OCI-LY7 (cell line): ENCODE data around the gene CASZ1. TPM values are rescaled to one million over a fixed set of nuclear protein-coding genes. Genes with fewer than 3 reads are reported as not detected.

Experiments
- BruUV-seq: library from RNA; stranded (reverse); fragments of 400-500 nt; replicated peaks from 2 replicates; lab custom pipeline; 2021; lab: Mats Ljungman, UMichigan
- CTCF ChIA-PET: fragments of 300-600 bp; sonication (Branson Sonifier 250); formaldehyde crosslinking; loops from one replicate; lab custom pipeline; 2022; ENCODE audit warnings: antibody characterized with exemption; ENCODE audit not compliant: unreplicated experiment; lab: Charles Lee
- POLR2A ChIA-PET: fragments of 300-600 bp; sonication (Branson Sonifier 250); formaldehyde crosslinking; loops from one replicate; lab custom pipeline; 2022; ENCODE audit warnings: antibody characterized with exemption; lab: Charles Lee
- DNase-seq: peaks from one replicate; pipeline ENCODE4 v3.0.0-alpha.2; 2015; ENCODE audit warnings: low spot score
- H2AFZ ChIP-seq: fragments of 200-600 bp; sonication (generic), shearing (Covaris generic); 2 replicates; pipeline ENCODE4 v1.6.1; 2014; ENCODE audit warnings: mild to moderate bottlenecking, antibody characterized with exemption, low read length, moderate library complexity
- H3K27ac ChIP-seq: fragments of 200-600 bp; sonication (generic); 2 replicates; pipeline ENCODE4 v1.5.1; 2014; ENCODE audit warnings: mixed run types, low read depth, mild to moderate bottlenecking, moderate library complexity, low read length, inconsistent platforms; ENCODE audit not compliant: poor library complexity, severe bottlenecking
- H3K36me3 ChIP-seq: fragments of 200-600 bp; sonication (generic); 2 replicates; pipeline ENCODE4 v1.6.1; 2014; ENCODE audit warnings: mild to moderate bottlenecking, antibody characterized with exemption, low read length, moderate library complexity, mixed read lengths; ENCODE audit not compliant: insufficient read depth
- H3K4me1 ChIP-seq: fragments of 200-600 bp; sonication (generic); 2 replicates; pipeline ENCODE4 v1.5.1; 2014; ENCODE audit warnings: mild to moderate bottlenecking, low read length; ENCODE audit not compliant: insufficient read depth, poor library complexity, severe bottlenecking
- H3K4me2 ChIP-seq: fragments of 200-600 bp; sonication (generic); 2 replicates; pipeline ENCODE4 v1.6.1; 2014; ENCODE audit warnings: mild to moderate bottlenecking, low read length
- H3K4me3 ChIP-seq: fragments of 200-600 bp; sonication (generic); 2 replicates; pipeline ENCODE4 v1.5.1; 2014; ENCODE audit warnings: mild to moderate bottlenecking, low read depth, low read length; ENCODE audit not compliant: poor library complexity, severe bottlenecking
- H3K79me2 ChIP-seq: fragments of 200-600 bp; sonication (generic); 2 replicates; pipeline ENCODE4 v1.6.1; 2016; ENCODE audit warnings: low read depth, mild to moderate bottlenecking, low read length, moderate library complexity, mixed read lengths; ENCODE audit not compliant: insufficient read depth
- H3K9me2 ChIP-seq: fragments of 200-600 bp; sonication (generic); 2 replicates; pipeline ENCODE4 v1.6.1; 2016; ENCODE audit warnings: mild to moderate bottlenecking, low read length, mixed read lengths; ENCODE audit not compliant: insufficient read depth
- H3K9me3 ChIP-seq: fragments of 200-600 bp; sonication (generic); 2 replicates; pipeline ENCODE4 v1.6.1; 2014; ENCODE audit warnings: mild to moderate bottlenecking, mixed run types, low read length, mixed read lengths
- H4K20me1 ChIP-seq: fragments of 200-600 bp; sonication (generic); 2 replicates; pipeline ENCODE4 v1.6.1; 2014; ENCODE audit warnings: mild to moderate bottlenecking, antibody characterized with exemption, low read length, moderate library complexity, mixed read lengths; ENCODE audit not compliant: insufficient read depth
- CTCF ChIP-seq: fragments of 200-600 bp; sonication (generic); conservative IDR thresholded peaks from 2 replicates; pipeline ENCODE4 v1.5.1; 2014; ENCODE audit warnings: mild to moderate bottlenecking, antibody characterized with exemption, low read length, moderate library complexity, mixed read lengths
- EZH2phosphoT487 ChIP-seq: fragments of 200-600 bp; sonication (generic); IDR thresholded peaks from 2 replicates; pipeline ENCODE4 v1.6.1; 2018; ENCODE audit warnings: low read depth, borderline replicate concordance, mild to moderate bottlenecking, mixed run types, antibody characterized with exemption, low read length, moderate library complexity, mixed read lengths
- intact Hi-C: fragments of 100-400 bp; cut with micrococcal nuclease; formaldehyde crosslinking; loops from one replicate; pipeline ENCODE4 v1.10.0; 2022; ENCODE audit not compliant: unreplicated experiment
- total RNA-seq, 2 experiments: library from RNA; depleted of rRNA in 1 of 2; stranded (reverse); fragments of >200 nt in 1 of 2; shearing (Covaris generic) in 1 of 2; gene quantifications; 2 replicates each; pipeline ENCODE4 v1.2.3, GENCODE V29; 2014 to 2022

Gene CASZ1
- total RNA-seq, 2 experiments from 2014 or later = 3.3 to 3.9 TPM

- H3K4me3 ChIP-seq = no peak overlapping the region
- H3K4me2 ChIP-seq = no peak overlapping the region
- H3K4me1 ChIP-seq = no peaks in the 10 kb centered on the region
- DNase-seq = no peak
- ChIA-PET CTCF (no interaction called here), POLR2A (no interaction called here)
- no TSS peak for BruUV-seq
- no peaks in the 10 kb centered on the region for H3K36me3 ChIP-seq
- TF ChIP-seq CTCF (no peak), EZH2phosphoT487 (no peak)
- H3K9me3 ChIP-seq = no peaks in the 10 kb centered on the region
- intact Hi-C loops = no loop called here
- H3K79me2 ChIP-seq = no peaks in the 10 kb centered on the region
- no peaks in the 10 kb centered on the region for H4K20me1 ChIP-seq
- no peak overlapping the region for H3K27ac ChIP-seq
- H3K9me2 ChIP-seq = no peaks in the 10 kb centered on the region
- no peak overlapping the region for H2AFZ ChIP-seq
Observed at GRCh38 chr1:10739589-10739988, 56.9 kb downstream of the CASZ1 start.

- no peak overlapping the region for H3K4me2 ChIP-seq
Observed at GRCh38 chr1:10738061-10739058, 58.1 kb downstream of the CASZ1 start.

More at GRCh38 chr1:10738061-10739058, 58.1 kb downstream of the CASZ1 start:
- ChIA-PET POLR2A (no interaction called here), CTCF (no interaction called here)
- H4K20me1 ChIP-seq = no peaks in the 10 kb centered on the region
- H3K4me3 ChIP-seq = no peak overlapping the region
- H3K27ac ChIP-seq = no peak overlapping the region
- TF ChIP-seq CTCF (no peak), EZH2phosphoT487 (no peak)
- BruUV-seq = no TSS peak
- no peak for DNase-seq
- H3K36me3 ChIP-seq = no peaks in the 10 kb centered on the region
- no peak overlapping the region for H2AFZ ChIP-seq
- H3K9me2 ChIP-seq = no peaks in the 10 kb centered on the region
- intact Hi-C loops = no loop called here
- H3K79me2 ChIP-seq = no peaks in the 10 kb centered on the region
- no peaks in the 10 kb centered on the region for H3K9me3 ChIP-seq
- no peaks in the 10 kb centered on the region for H3K4me1 ChIP-seq
